ENCODE results near the gene TECR. TPM values are rescaled to one million over a fixed set of nuclear protein-coding genes. Genes with fewer than 3 reads are reported as not detected.

TECR gene
- total RNA-seq, 1 experiment from 2014 or later: 164 TPM

DNA sequence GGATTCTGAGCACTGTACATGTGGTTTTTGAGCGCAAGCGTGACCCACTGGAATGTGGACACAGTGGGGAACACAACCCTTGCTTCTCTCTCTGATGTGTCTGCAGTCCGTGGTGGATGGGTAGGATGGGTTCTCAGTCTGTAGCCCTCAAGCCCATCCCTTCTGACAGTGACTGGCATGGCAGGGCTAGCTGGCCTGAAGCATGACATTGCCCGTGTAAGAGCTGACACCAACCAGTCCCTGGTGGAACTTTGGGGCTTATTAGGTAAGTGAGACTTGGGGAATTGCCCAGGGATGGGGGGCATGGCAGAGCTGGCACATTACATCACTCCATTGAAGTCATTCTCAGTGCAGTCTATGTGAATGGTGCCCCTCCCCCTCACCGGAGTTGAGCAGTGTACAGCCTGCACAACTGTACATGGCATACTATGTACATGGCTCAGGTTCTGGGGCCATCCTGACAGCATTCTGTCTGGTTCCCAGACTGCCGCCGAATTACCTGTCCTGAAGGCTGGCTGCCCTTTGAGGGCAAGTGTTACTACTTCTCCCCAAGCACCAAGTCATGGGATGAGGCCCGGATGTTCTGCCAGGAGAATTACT is 70.3 kb downstream of the TECR start:
- Mint-ChIP-seq H3K9me3 (peaks cover 48 to 88% of the 10 kb centered on the region in 2 experiments), H3K27me3 (ENCODE audit: low read depth) (peaks cover 4% of the 10 kb centered on the region), H3K27ac (no peak overlapping the region), H3K36me3 (ENCODE audit: insufficient read depth in 1 of 3, low read depth in 3 of 3) (peaks cover 3 to 12% (median 4%) of the 10 kb centered on the region in 3 experiments; a peak in 6 of 7 replicates), H3K4me1 (no peaks in the 10 kb centered on the region), H3K4me3 (no peak overlapping the region)
- H3K23ac ChIP-seq (ENCODE audit: insufficient read length, low read depth, low read length): no peak overlapping the region
- WGBS (ENCODE audit: extremely low coverage, insufficient read length, low lambda C conversion rate): no CpG with 5 or more reads among the region's 8 CpGs
- H3K4me2 ChIP-seq (ENCODE audit: insufficient read depth, insufficient read length, low read length): no peak overlapping the region
- H3K56ac ChIP-seq (ENCODE audit: insufficient read length, low read depth, low read length): no peak overlapping the region
- no peak overlapping the region for H3K9ac ChIP-seq (ENCODE audit: extremely low read depth, insufficient read length, low read length)
- H4K8ac ChIP-seq (replicated peaks; ENCODE audit: insufficient read length, low read depth, low read length): no peak overlapping the region
- H4K20me1 ChIP-seq (ENCODE audit: control insufficient read depth, insufficient read depth, insufficient read length): no peaks in the 10 kb centered on the region
- peaks cover 8% of the 10 kb centered on the region for H3K9me3 ChIP-seq (ENCODE audit: control insufficient read depth, low read depth, low read length)
- H4K91ac ChIP-seq (ENCODE audit: insufficient read length, low read depth, low read length): no peak overlapping the region
- no peak overlapping the region for H2BK12ac ChIP-seq (ENCODE audit: insufficient read length, low read depth, low read length)
- no peak overlapping the region for H3K14ac ChIP-seq (ENCODE audit: insufficient read depth, low read length)
- H3K18ac ChIP-seq (ENCODE audit: insufficient read length, low read depth, low read length): no peak overlapping the region
- no peaks in the 10 kb centered on the region for H3K79me2 ChIP-seq (ENCODE audit: insufficient read depth, low read length)
- no peak overlapping the region for H3T11ph ChIP-seq (ENCODE audit: low read length)
- no peak for DNase-seq
- H2BK15ac ChIP-seq (ENCODE audit: low read depth, low read length): no peak overlapping the region
- H3K4ac ChIP-seq (ENCODE audit: low read depth, low read length): no peak overlapping the region
- no peak overlapping the region for H2BK20ac ChIP-seq (ENCODE audit: low read depth, low read length, poor library complexity, severe bottlenecking)
- no peak for TF ChIP-seq CTCF (conservative IDR thresholded peaks at IDR 0.05)
- no peak overlapping the region for H2BK120ac ChIP-seq (ENCODE audit: low read depth, low read length, poor library complexity, severe bottlenecking)
- H2AK5ac ChIP-seq (ENCODE audit: insufficient read length, low read length): no peak overlapping the region
- H3K79me1 ChIP-seq (ENCODE audit: insufficient read depth, low read depth, low read length, poor library complexity, severe bottlenecking): no peaks in the 10 kb centered on the region
- H3K27me3 ChIP-seq (ENCODE audit: insufficient read depth, low read length): no peaks in the 10 kb centered on the region
- no peak overlapping the region for H3K27ac ChIP-seq (ENCODE audit: insufficient read length, low read depth, low read length)
- no peak overlapping the region for H2AFZ ChIP-seq (ENCODE audit: low read length)
- H3K23me2 ChIP-seq (ENCODE audit: insufficient read length, low read depth, low read length, poor library complexity, severe bottlenecking): no peaks in the 10 kb centered on the region
- no peak overlapping the region for H4K5ac ChIP-seq (ENCODE audit: insufficient read length, low read depth, low read length)
- no peaks in the 10 kb centered on the region for H3K4me1 ChIP-seq (ENCODE audit: insufficient read depth, low read length)
- H2BK5ac ChIP-seq (ENCODE audit: insufficient read length, low read length): no peak overlapping the region

Data from H9 (cell line).